ENCODE results near the gene CCDC68.

The CCDC68 gene

GRCh38 chr18:54961016-54961423 is 1.8 kb upstream of the CCDC68 start:
- DNase-seq (ENCODE audit: low spot score) = no peak

- no peak for DNase-seq (ENCODE audit: low spot score)
These were observed 936 bp upstream of the CCDC68 start for GRCh38 chr18:54960197-54960596.

DNA sequence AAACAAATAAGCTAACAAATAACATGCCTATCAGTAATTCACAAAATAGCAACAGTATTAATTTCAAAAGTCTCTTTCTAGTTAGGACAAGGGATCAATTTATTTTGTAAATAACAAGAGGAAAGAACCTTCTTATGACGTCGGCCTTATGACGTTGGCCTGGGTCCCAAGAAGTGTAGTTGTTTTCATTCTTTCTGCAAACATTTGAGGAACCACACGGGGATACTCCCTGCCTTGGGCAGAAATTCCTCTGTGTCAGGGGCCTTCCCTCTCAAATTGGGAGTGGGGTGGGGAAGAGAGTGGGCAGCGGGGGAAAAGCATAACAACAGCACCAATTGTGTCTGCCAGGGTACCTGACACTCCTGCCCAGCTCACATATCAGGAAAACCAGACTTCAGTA is 1.3 kb downstream of the CCDC68 start:
- no peak for DNase-seq (ENCODE audit: low spot score)

DNA sequence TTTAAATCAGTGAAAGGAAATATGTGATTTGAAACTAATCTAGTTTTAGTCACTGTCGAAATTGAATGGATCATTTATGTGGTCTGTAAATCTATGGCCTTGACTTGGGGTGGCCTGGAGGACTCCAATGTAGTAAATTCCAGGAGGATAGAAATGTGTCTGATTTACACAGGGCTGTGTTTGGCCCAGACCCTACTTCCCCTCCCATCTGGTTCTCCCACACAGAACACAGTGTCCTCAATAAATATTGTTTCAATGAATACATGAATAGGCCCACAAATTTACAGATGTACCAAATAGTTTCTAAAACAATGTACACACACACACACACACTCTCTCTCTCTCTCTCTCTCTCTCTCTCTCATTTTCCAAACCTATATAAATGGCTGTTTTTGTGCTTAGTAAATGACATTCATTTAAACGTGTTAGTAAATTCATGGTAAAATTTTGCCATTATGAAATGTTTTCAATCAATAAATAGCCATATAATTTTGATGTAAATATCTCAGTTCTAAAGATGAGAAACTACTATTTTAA is 1.9 kb downstream of the CCDC68 start:
- DNase-seq (ENCODE audit: low spot score) = no peak

DNA sequence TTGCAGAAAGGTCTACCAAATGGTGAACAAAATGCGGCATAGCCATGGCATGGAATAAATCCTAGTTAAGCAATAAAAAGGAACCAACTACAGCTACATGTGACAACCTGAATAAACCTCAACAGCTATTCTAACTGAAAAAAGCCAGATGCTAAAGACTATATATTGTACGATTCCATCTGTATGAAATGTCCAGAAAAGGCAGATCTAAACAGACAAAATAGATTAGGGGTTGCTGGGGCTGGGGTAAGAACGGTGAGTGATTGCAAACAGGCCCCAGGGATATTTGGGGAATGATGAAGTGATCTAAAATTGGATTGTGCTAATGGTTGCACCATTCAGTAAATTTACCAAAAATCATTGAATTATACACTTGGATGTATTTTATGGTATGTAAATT is 2.8 kb downstream of the CCDC68 start:
- DNase-seq (ENCODE audit: low spot score) = no peak

DNA sequence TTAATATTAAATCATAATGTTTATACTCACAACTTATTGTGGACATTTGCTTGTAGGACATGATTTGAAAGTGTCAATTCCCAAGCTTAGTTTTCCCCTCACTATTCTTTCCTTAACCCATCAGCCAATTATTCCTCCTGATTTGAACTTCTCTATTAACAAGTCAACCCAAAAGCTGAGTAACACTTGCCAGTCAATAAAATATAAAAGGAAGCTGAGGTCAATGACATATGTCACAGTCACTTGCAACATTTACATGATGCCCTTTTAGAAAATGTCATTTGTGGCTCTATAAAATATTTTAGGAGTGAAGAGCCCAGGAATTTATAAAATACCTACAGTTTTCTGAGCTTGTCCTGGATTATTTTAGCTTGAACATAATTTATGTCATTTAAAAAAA is 7.2 kb downstream of the CCDC68 start:
- DNase-seq (ENCODE audit: low spot score) = no peak

DNA sequence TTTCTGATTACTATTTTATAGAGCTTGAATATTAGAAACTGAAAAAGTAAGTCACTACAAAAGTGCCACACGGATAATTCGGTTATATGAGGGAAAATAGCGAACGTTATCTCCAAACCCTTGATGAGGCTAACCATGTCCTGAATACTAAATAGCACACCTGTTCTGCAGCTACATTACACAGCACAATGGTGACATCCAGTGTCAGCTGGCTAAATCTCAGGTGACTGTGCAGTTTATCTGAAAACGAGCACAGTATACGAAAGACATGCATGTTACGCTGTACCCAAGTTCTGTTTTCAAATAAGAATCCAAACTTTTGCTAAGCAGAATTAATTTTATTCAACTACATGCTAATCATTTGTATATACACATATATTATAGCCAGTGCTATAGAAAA is 9.0 kb downstream of the CCDC68 start:
- no peak for DNase-seq (ENCODE audit: low spot score)

DNA sequence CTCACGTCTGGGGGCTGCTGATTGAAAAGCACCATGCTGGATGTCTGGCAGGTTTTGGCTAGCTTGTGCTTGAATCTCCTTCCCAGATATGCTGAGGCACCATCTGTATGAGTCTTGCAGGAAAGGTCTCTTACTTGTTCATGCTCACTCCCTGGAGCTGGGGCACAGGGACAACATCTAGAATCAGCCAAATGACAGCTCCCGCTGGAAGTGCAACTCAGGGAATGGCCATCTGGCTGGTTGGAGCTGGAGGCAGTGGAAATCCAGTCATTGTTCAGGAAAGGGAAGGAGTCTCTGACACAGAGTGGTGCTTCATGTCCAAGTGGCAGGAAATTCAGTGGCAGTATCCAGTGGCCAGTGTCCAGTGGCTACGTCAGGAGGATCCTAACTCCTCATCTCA is 9.7 kb downstream of the CCDC68 start:
- DNase-seq (ENCODE audit: low spot score) = no peak

DNA sequence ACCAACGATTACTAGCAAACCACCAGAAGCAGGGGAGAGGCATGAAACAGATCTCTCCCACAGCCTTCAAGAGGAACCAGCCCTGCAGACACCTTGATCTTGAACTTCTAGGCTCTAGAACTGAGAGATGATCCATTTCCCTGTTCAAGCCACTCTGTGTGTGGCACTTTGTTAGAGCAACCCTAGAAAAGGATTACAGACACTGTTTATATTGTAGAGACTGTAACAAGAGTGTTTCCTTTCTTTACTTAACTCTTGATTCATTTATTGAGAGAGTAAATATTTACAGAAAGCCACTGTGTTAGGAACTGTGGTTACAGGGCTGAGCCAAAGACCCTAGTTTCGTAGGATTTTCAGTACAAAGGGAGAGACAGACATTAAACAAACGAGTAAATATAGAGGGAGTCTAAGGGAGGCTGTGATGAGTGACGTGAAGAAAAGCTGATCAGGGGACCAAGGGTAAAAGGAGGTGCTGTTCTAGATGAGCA is 10.9 kb downstream of the CCDC68 start:
- DNase-seq (ENCODE audit: low spot score) = no peak

GRCh38 chr18:54947091-54947490 is 12.2 kb downstream of the CCDC68 start:
- DNase-seq (ENCODE audit: low spot score) = peak; percentile 61

- peak; percentile 80 for DNase-seq (ENCODE audit: low spot score)
These were observed 13.1 kb downstream of the CCDC68 start for GRCh38 chr18:54946149-54946581.

DNA sequence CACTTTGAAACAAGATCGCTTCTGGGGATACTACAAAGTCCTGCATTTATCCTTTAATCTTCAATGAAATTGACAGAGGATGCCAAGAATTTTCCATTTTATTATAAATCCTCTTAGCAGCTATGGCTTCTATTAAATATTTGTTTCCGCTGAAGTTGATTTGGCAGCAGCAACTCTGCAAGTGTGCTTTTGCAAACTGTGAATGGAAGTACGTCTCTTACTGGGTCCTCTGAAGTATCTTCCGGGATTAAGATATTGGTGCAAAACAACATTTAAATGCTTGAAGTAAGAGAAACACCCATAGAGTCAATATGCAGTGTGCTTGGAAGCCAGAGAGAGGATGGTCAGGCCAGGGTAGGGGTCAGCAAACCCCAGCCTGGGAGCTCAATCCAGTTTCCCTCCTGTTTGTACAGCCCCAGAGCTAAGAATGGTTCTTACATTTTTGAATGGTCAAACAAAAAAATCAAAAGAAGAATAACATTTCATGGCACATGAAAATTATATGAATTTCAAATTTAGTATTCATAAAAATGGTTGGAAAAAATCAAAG is 13.6 kb downstream of the CCDC68 start:
- no peak for DNase-seq (ENCODE audit: low spot score)

DNA sequence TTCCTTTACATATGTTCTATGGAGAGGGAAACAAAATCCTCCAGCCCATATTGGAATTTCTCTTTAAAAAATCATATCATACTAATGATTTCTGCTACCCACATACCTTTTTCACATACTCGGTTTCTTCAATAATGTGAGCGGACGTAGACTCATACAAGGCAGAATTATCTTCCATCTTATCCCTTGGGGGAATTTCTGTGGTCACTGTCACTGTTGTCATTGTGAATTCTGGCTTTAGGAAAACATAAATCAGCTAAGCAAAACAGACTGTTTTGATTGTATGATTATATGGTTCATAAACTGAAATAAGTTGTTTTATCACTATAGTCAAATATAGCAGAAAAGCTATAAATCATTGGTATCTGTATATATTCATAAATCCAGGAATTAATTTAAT is 16.7 kb downstream of the CCDC68 start:
- DNase-seq (ENCODE audit: low spot score) = no peak

DNA sequence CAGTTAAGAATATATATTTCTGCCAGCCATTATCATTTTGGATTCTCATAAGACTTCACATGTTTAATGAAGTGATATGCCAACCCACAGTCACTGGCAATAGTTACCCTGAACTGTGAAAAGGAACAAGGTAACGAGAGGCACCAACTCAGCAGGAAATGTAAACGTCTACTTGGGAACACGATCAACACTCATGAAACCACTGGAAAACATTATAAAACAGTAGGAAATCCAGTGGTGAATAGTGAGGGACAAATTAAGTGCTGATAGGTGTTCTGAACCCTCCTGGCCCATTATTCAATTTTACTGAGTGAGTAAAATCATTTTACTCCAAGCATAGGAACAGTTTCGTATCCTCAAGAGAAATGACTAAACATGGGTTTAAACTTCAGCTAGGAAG is 17.1 kb downstream of the CCDC68 start:
- DNase-seq (ENCODE audit: low spot score) = no peak

- DNase-seq (ENCODE audit: low spot score) = no peak
These were observed 19.8 kb downstream of the CCDC68 start for GRCh38 chr18:54939361-54939917.

DNA sequence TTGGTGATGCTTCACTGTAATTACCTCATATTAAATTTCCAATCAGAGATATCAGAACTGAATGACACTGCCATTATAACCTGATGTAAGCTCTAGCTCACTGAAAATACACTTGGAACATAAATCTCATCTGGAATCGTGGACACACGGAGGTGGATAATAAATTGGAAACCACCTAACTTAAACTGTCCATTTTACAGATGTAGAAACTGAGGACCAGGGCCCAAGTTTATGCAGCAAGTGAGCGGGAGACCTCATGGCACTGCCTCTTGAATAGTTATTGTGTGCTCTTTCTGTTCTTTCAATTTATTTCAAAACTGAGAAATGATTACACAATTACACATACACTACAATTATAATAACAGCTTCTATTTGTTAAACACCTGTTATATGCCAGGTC is 20.8 kb downstream of the CCDC68 start:
- no peak for DNase-seq (ENCODE audit: low spot score)

GRCh38 chr18:54932472-54932871 is 26.8 kb downstream of the CCDC68 start:
- no peak for DNase-seq (ENCODE audit: low spot score)

- DNase-seq (ENCODE audit: low spot score) = no peak
These were observed 28.1 kb downstream of the CCDC68 start for GRCh38 chr18:54931152-54931551.

- no peak for DNase-seq (ENCODE audit: low spot score)
These were observed 31.0 kb downstream of the CCDC68 start for GRCh38 chr18:54928236-54928635.

DNA sequence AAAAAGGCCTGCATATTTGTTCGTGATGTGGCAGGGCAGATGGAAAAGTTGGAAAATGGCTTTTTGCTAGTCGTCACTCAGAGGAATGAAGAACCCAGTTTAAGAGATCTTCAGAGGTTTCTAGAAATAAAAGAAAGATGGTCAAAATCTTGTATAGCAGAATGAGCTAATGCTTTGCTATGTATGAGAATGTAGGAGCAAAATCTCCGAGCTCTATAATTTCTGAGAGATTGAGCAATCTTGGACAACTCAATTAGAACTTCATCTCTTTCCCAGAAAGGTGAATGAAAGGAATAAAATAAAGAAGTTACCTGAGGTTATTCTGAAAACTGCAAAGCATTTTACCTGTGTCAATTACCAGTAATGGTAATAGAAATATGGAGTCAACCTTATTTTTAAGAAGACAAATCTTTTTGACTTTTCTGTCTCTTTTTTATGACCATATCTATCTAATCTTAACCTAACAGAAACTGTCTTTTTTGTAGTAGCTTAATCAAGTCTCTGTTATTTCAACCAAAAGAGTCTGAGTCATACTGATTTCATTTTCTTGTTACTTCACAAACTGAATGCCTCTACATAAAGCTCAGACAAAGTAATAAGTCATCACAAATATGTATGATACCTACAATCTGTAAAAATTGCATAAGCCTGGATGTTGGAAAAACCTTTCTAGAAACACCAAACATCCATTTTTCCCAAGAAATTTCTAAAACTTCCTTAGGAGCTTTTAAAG is 32.5 kb downstream of the CCDC68 start:
- DNase-seq (ENCODE audit: low spot score) = no peak

- DNase-seq (ENCODE audit: low spot score) = no peak
These were observed 34.3 kb downstream of the CCDC68 start for GRCh38 chr18:54924948-54925347.

DNA sequence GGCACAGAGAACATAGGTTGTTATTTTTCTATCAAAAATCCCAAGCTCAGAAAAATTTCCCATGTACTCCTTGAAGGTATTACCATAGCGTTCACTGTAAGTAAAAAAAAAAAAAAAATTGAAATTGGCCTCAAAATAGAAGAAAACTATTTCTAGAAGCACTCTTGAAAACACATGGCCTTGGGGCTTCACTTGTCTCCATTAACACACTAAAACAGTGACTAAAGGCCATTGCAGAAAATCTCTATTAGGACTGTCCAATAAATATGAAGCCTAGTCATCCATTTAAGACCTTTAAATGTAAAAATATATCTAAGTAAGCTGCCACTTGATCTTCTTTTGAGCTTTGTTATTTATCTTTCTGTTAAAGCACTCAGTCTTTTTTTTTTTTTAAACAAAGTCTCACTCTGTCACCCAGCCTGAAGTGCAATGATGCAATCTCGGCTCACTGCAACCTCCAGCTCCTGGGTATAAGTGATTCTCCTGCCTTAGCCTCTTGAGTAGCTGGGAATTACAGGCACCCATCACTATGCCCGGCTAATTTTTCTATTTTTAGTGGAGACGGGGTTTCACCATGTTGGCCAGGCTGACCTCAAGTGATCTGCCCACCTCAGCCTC is 35.8 kb downstream of the CCDC68 start:
- DNase-seq (ENCODE audit: low spot score) = no peak

DNA sequence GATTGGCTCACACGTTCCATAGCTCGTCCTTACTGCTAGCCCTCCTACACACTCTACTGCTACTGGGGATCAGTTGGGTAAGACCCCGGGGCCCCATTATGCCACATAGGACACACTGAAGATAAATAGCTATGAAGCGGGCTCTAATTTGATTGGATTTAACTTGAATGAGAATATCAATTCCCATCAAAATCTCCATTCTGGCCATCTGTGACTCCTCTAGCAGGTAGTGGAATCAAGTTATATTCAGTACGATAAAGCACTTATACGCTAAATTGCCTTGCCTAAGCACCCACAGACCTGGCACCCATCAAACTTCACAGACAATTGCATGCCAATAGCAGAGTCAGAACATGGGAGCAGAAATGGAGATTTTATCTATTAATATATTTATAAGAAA is 39.8 kb downstream of the CCDC68 start:
- DNase-seq (ENCODE audit: low spot score) = no peak
